DND-41 (cell line): ENCODE results near the gene CHAMP1.

Experiments used
- ATAC-seq: fragments of 200-7000 bp; cut with Tn5 transposase; 3 replicates; pipeline ENCODE4 v1.9.1; 2021; ENCODE audit warnings: low read depth; ENCODE audit not compliant: insufficient read depth
- DNase-seq: peaks from one replicate; pipeline ENCODE4 v3.0.0-alpha.2; 2020
- H2AFZ ChIP-seq: 2 replicates; pipeline ENCODE4 v1.6.0; 2012; ENCODE audit warnings: low read depth, low read length
- H3K27ac ChIP-seq: 2 replicates; pipeline ENCODE4 v1.5.1; 2012; ENCODE audit warnings: low read length, inconsistent platforms
- H3K27me3 ChIP-seq: fragments of 200-600 bp; sonication (generic); 2 replicates; pipeline ENCODE4 v1.6.0; 2012; ENCODE audit warnings: low read length, mild to moderate bottlenecking, inconsistent platforms; ENCODE audit not compliant: insufficient read depth, poor library complexity
- H3K36me3 ChIP-seq: 2 replicates; pipeline ENCODE4 v1.5.1; 2012; ENCODE audit warnings: low read length, inconsistent platforms; ENCODE audit not compliant: insufficient read depth
- H3K4me1 ChIP-seq: 2 replicates; pipeline ENCODE4 v1.5.1; 2012; ENCODE audit warnings: mild to moderate bottlenecking, low read length; ENCODE audit not compliant: insufficient read depth
- H3K4me2 ChIP-seq: 2 replicates; pipeline ENCODE4 v1.6.0; 2012; ENCODE audit warnings: mild to moderate bottlenecking, moderate library complexity, low read length, inconsistent platforms; ENCODE audit not compliant: insufficient read depth
- H3K4me3 ChIP-seq, 2 experiments: fragments of 200-600 bp in 1 of 2; shearing (Covaris generic) in 1 of 2; 2 replicates each; pipeline ENCODE4 v1.5.1; 2012 to 2016; ENCODE audit warnings: inconsistent platforms in 2 of 2, low read length in 2 of 2, mild to moderate bottlenecking in 2 of 2, low read depth in 1 of 2, moderate library complexity in 1 of 2
- H3K79me2 ChIP-seq: 2 replicates; pipeline ENCODE4 v1.6.0; 2012; ENCODE audit warnings: low read length, inconsistent platforms; ENCODE audit not compliant: insufficient read depth
- H3K9ac ChIP-seq: 2 replicates; pipeline ENCODE4 v1.6.0; 2012; ENCODE audit warnings: low read depth, mild to moderate bottlenecking, inconsistent platforms, low read length, moderate library complexity
- H3K9me3 ChIP-seq: 2 replicates; pipeline ENCODE4 v1.5.1; 2012; ENCODE audit warnings: low read length, moderate library complexity, mild to moderate bottlenecking, inconsistent platforms; ENCODE audit not compliant: insufficient read depth, severe bottlenecking
- H4K20me1 ChIP-seq: 2 replicates; pipeline ENCODE4 v1.6.0; 2012; ENCODE audit warnings: low read length; ENCODE audit not compliant: insufficient read depth
- CTCF ChIP-seq: IDR thresholded peaks from 2 replicates; pipeline ENCODE4 v1.5.1; 2012; ENCODE audit warnings: borderline replicate concordance, low read length, moderate library complexity, mild to moderate bottlenecking; ENCODE audit not compliant: poor library complexity, severe bottlenecking; ENCODE audit errors: extremely low read depth
- EZH2 ChIP-seq: IDR thresholded peaks from 3 replicates; pipeline ENCODE4 v1.6.1; 2012; ENCODE audit warnings: borderline replicate concordance, low read depth, mild to moderate bottlenecking, moderate library complexity, low read length, inconsistent platforms; ENCODE audit not compliant: severe bottlenecking

Gene CHAMP1

GRCh38 chr13:114324334-114324733, 10.0 kb downstream of the CHAMP1 start:
- no peaks in the 10 kb centered on the region for H3K27me3 ChIP-seq
- no peak overlapping the region for H3K9ac ChIP-seq
- H4K20me1 ChIP-seq, result peaks cover 59% of the 10 kb centered on the region
- peaks cover 89% of the 10 kb centered on the region for H3K36me3 ChIP-seq
- peaks cover 68% of the 10 kb centered on the region for H3K79me2 ChIP-seq
- no peak overlapping the region for H3K4me2 ChIP-seq
- no peak overlapping the region for H2AFZ ChIP-seq
- no peak overlapping the region for H3K4me3 ChIP-seq
- no peak for ATAC-seq
- no peak for DNase-seq
- peaks cover 16% of the 10 kb centered on the region for H3K4me1 ChIP-seq
- no peak for TF ChIP-seq EZH2
- no peak for TF ChIP-seq CTCF
- no peak overlapping the region for H3K27ac ChIP-seq
- no peaks in the 10 kb centered on the region for H3K9me3 ChIP-seq

- peaks cover 47% of the 10 kb centered on the region for H4K20me1 ChIP-seq
- DNase-seq, result no peak
- no peak for TF ChIP-seq EZH2
- TF ChIP-seq CTCF, result no peak
- no peak overlapping the region for H3K4me3 ChIP-seq
- H2AFZ ChIP-seq, result no peak overlapping the region
- no peaks in the 10 kb centered on the region for H3K9me3 ChIP-seq
- H3K27ac ChIP-seq, result no peak overlapping the region
- H3K4me1 ChIP-seq, result peaks cover 7% of the 10 kb centered on the region; the same call in 1 of the 2 replicates
- 0 out of 2 replicates have a peak overlapping the region, but pooled peaks have one; percentile 10 for H3K4me2 ChIP-seq
- H3K36me3 ChIP-seq, result peaks cover 77% of the 10 kb centered on the region
- peaks cover 56% of the 10 kb centered on the region for H3K79me2 ChIP-seq
- ATAC-seq, result no peak
- no peaks in the 10 kb centered on the region for H3K27me3 ChIP-seq
- 0 out of 2 replicates have a peak overlapping the region, but pooled peaks have one; percentile 8 for H3K9ac ChIP-seq
These were observed 11.4 kb downstream of the CHAMP1 start for GRCh38 chr13:114325729-114326128.

- Histone ChIP-seq H3K79me2 (peaks cover 36% of the 10 kb centered on the region), H2AFZ (no peak overlapping the region), H3K36me3 (peaks cover 54% of the 10 kb centered on the region), H3K4me3 (no peak overlapping the region), H3K9ac (no peak overlapping the region), H3K4me1 (peaks cover 7% of the 10 kb centered on the region; the same call in 1 of the 2 replicates), H3K4me2 (no peak overlapping the region), H3K27ac (no peak overlapping the region), H3K9me3 (no peaks in the 10 kb centered on the region), H4K20me1 (peaks cover 36% of the 10 kb centered on the region), H3K27me3 (no peaks in the 10 kb centered on the region)
- TF ChIP-seq EZH2 (no peak), CTCF (no peak)
- DNase-seq, result no peak
- no peak for ATAC-seq
These were observed 13.7 kb downstream of the CHAMP1 start for GRCh38 chr13:114328034-114328433.

- no peak overlapping the region for H2AFZ ChIP-seq
- H3K4me3 ChIP-seq, result no peak overlapping the region
- peaks cover 31% of the 10 kb centered on the region for H3K79me2 ChIP-seq
- DNase-seq, result no peak
- H3K36me3 ChIP-seq, result peaks cover 48% of the 10 kb centered on the region
- H4K20me1 ChIP-seq, result peaks cover 36% of the 10 kb centered on the region
- H3K4me1 ChIP-seq, result peaks cover 7% of the 10 kb centered on the region; the same call in 1 of the 2 replicates
- no peak for ATAC-seq
- TF ChIP-seq EZH2 (no peak), CTCF (no peak)
- no peak overlapping the region for H3K27ac ChIP-seq
- H3K4me2 ChIP-seq, result no peak overlapping the region
- no peak overlapping the region for H3K9ac ChIP-seq
- H3K9me3 ChIP-seq, result no peaks in the 10 kb centered on the region
- no peaks in the 10 kb centered on the region for H3K27me3 ChIP-seq
These were observed 14.3 kb downstream of the CHAMP1 start for GRCh38 chr13:114328595-114328994.
